ENCODE results near the gene ZNF639.

The ZNF639 gene

DNA sequence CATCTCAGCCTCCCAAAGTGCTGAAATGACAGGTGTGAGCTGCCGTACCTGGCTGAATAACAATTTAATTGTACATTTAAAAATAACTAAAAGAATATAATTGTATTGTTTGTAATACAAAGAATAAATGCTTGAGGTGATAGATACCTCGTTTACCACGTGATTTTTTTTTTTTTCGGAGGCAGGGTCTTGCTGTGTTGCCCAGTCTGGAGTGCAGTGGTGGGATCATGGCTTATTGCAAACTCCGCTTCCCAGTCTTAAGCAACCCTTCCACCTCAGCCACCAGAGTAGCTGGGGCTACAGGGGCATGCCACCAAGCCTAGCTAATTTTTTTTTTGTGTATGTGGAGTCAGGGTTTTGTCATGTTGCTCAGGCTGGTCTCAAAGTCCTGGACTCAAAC lies 40.5 kb downstream of the ZNF639 start:
- Histone ChIP-seq H3K9me3 (ENCODE audit: insufficient read depth, low read length, severe bottlenecking) (no peaks in the 10 kb centered on the region), H3K79me2 (ENCODE audit: insufficient read depth, low read length) (no peaks in the 10 kb centered on the region), H3K4me1 (ENCODE audit: insufficient read depth, low read length) (no peaks in the 10 kb centered on the region), H4K20me1 (ENCODE audit: insufficient read depth, low read length) (no peaks in the 10 kb centered on the region), H3K9ac (ENCODE audit: low read depth, low read length) (no peak overlapping the region), H3K27ac (ENCODE audit: low read length) (no peak overlapping the region), H3K4me3 (ENCODE audit: low read depth in 1 of 2, low read length in 2 of 2) (no peak overlapping the region), H3K36me3 (ENCODE audit: insufficient read depth, low read length) (peaks cover 67% of the 10 kb centered on the region), H3K27me3 (ENCODE audit: insufficient read depth, low read length, poor library complexity) (no peaks in the 10 kb centered on the region), H2AFZ (ENCODE audit: low read depth, low read length) (no peak overlapping the region), H3K4me2 (ENCODE audit: insufficient read depth, low read length) (no peak overlapping the region)
- TF ChIP-seq, protein P1, sequence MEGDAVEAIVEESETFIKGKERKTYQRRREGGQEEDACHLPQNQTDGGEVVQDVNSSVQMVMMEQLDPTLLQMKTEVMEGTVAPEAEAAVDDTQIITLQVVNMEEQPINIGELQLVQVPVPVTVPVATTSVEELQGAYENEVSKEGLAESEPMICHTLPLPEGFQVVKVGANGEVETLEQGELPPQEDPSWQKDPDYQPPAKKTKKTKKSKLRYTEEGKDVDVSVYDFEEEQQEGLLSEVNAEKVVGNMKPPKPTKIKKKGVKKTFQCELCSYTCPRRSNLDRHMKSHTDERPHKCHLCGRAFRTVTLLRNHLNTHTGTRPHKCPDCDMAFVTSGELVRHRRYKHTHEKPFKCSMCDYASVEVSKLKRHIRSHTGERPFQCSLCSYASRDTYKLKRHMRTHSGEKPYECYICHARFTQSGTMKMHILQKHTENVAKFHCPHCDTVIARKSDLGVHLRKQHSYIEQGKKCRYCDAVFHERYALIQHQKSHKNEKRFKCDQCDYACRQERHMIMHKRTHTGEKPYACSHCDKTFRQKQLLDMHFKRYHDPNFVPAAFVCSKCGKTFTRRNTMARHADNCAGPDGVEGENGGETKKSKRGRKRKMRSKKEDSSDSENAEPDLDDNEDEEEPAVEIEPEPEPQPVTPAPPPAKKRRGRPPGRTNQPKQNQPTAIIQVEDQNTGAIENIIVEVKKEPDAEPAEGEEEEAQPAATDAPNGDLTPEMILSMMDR (IDR thresholded peaks at IDR 0.05; ENCODE audit: borderline replicate concordance, extremely low read depth, low read length, poor library complexity, severe bottlenecking), result no peak
- TF ChIP-seq EZH2 (IDR thresholded peaks at IDR 0.05; ENCODE audit: borderline replicate concordance, low read depth, low read length, severe bottlenecking), result no peak
- DNase-seq (no peak), ATAC-seq (ENCODE audit: insufficient read depth, low read depth) (no peak)

- no peaks in the 10 kb centered on the region for H3K27me3 ChIP-seq (ENCODE audit: insufficient read depth, low read length, poor library complexity)
- H4K20me1 ChIP-seq (ENCODE audit: insufficient read depth, low read length), result no peaks in the 10 kb centered on the region
- H3K4me2 ChIP-seq (ENCODE audit: insufficient read depth, low read length), result no peak overlapping the region
- no peak overlapping the region for H2AFZ ChIP-seq (ENCODE audit: low read depth, low read length)
- no peak overlapping the region for H3K4me3 ChIP-seq (ENCODE audit: low read depth in 1 of 2, low read length in 2 of 2)
- H3K36me3 ChIP-seq (ENCODE audit: insufficient read depth, low read length), result peaks cover 33% of the 10 kb centered on the region
- H3K27ac ChIP-seq (ENCODE audit: low read length), result no peak overlapping the region
- TF ChIP-seq, protein P1 (IDR thresholded peaks at IDR 0.05; ENCODE audit: borderline replicate concordance, extremely low read depth, low read length, poor library complexity, severe bottlenecking), result no peak
- no peak for TF ChIP-seq EZH2 (IDR thresholded peaks at IDR 0.05; ENCODE audit: borderline replicate concordance, low read depth, low read length, severe bottlenecking)
- no peaks in the 10 kb centered on the region for H3K4me1 ChIP-seq (ENCODE audit: insufficient read depth, low read length)
- no peaks in the 10 kb centered on the region for H3K9me3 ChIP-seq (ENCODE audit: insufficient read depth, low read length, severe bottlenecking)
- no peak overlapping the region for H3K9ac ChIP-seq (ENCODE audit: low read depth, low read length)
- ATAC-seq (ENCODE audit: insufficient read depth, low read depth), result no peak
- no peak for DNase-seq
- no peaks in the 10 kb centered on the region for H3K79me2 ChIP-seq (ENCODE audit: insufficient read depth, low read length)
Observed at GRCh38 chr3:179369621-179370020, 46.8 kb downstream of the ZNF639 start.

GRCh38 chr3:179373938-179374337 lies 51.1 kb downstream of the ZNF639 start:
- DNase-seq (no peak), ATAC-seq (ENCODE audit: insufficient read depth, low read depth) (no peak)
- Histone ChIP-seq H3K9me3 (ENCODE audit: insufficient read depth, low read length, severe bottlenecking) (no peaks in the 10 kb centered on the region), H3K4me2 (ENCODE audit: insufficient read depth, low read length) (no peak overlapping the region), H2AFZ (ENCODE audit: low read depth, low read length) (no peak overlapping the region), H3K36me3 (ENCODE audit: insufficient read depth, low read length) (peaks cover 43% of the 10 kb centered on the region; the same call in 1 of the 2 replicates), H3K79me2 (ENCODE audit: insufficient read depth, low read length) (no peaks in the 10 kb centered on the region), H4K20me1 (ENCODE audit: insufficient read depth, low read length) (no peaks in the 10 kb centered on the region), H3K27me3 (ENCODE audit: insufficient read depth, low read length, poor library complexity) (no peaks in the 10 kb centered on the region), H3K27ac (ENCODE audit: low read length) (no peak overlapping the region), H3K4me1 (ENCODE audit: insufficient read depth, low read length) (no peaks in the 10 kb centered on the region), H3K9ac (ENCODE audit: low read depth, low read length) (no peak overlapping the region), H3K4me3 (ENCODE audit: low read depth in 1 of 2, low read length in 2 of 2) (no peak overlapping the region)
- TF ChIP-seq EZH2 (IDR thresholded peaks at IDR 0.05; ENCODE audit: borderline replicate concordance, low read depth, low read length, severe bottlenecking), result no peak
- TF ChIP-seq, protein P1 (IDR thresholded peaks at IDR 0.05; ENCODE audit: borderline replicate concordance, extremely low read depth, low read length, poor library complexity, severe bottlenecking), result no peak

Measured in DND-41 (cell line).